Activated gamma-delta T cell treated with Interleukin-2 at 50 U/mL for 16 hours (primary cell): Measurements from ENCODE around the gene NR2F1-AS1.

ENCODE experiments used
- DNase-seq: peaks from one replicate; pipeline ENCODE4 v3.0.0-alpha.2; 2020

Gene NR2F1-AS1

DNA sequence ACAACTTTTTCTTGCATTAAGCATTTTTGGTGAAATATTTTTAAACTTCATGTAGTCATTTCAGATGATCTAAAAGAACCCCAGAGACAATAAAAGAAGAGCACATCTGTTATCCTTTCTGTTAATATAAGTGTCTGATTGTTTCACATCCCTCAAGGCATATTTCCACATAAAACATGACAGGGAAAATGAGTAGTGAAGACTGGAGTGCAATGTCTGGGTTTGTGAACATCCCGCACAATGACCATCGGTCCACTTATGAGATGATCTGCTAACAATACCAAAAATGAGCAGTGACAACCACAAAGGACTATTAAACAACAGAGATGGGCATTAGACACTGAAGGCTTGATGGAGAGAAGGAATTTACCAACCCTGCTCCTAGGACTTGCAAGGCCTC is 209.1 kb downstream of the NR2F1-AS1 start:
- DNase-seq, result no peak

DNA sequence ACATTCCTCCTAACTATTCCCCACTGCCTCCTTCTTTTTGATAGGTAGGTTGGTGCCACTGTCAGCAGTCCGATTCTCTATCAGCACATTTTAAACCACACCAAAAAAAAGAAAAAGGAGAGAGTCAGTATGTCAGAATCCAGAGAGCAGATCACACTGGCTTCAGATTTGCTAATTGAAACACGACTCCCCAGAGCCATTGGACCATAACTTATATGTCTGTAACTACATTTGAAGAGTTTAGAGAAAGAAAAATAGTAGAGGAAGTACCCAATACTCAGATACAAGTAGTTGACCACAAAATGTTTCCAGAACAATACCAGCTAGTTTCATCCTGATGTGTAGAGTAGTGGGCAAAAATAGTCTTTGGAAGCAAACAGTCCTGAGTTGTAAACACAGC is 216.6 kb downstream of the NR2F1-AS1 start:
- no peak for DNase-seq

DNA sequence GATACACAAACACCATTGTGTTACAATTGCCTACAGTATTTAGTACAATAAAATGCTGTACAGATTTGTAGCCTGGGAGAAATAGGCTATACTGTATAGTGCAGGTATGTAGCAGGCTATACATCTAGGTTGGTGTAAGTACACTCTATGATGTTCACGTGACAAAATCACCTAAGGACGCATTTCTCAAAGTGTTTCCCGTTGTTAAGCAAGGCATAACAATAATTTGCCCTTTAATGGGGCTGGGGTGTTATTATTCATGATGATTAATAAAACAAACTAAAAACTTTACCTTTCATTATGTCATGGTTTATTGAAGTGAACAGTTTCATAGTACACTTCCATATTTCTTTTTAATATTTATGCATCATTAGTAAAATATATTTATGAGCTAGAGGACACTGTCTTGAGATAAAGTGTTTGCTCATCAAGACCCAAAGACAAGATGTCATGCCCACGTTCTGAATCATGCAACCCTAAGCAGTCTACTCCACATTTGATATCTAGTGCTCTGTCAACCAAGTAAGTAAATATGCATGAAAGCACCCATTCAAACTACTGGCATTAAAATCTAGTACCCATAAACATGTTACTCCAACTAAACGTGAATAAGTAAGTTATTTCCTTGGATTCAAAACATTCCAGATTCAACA is 220.5 kb downstream of the NR2F1-AS1 start:
- no peak for DNase-seq

DNA sequence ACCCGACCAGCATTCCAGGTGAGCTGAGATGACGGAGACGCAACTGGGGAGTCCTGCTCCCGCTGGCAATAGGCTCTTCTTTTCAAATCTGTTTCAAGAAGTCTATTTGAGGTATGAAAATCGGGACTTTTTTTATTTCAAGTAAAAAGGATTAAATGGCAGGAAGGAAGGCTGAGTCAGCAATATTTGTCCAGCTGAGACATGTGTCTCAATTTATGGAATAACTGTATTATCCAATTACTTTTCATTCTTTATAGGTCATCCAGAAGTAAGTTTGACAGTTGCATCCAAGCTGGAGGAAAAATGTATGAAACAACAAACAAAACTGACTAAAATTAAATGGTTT is 221.1 kb downstream of the NR2F1-AS1 start:
- no peak for DNase-seq
